GM18870 (cell line): ENCODE results near the gene PRH2.

Experiments
- ATAC-seq: cut with Tn5 transposase; IDR thresholded peaks from one replicate; pipeline ENCODE4 v1.9.1; 2021; ENCODE audit warnings: moderate library complexity; ENCODE audit not compliant: unreplicated experiment

Gene PRH2

DNA sequence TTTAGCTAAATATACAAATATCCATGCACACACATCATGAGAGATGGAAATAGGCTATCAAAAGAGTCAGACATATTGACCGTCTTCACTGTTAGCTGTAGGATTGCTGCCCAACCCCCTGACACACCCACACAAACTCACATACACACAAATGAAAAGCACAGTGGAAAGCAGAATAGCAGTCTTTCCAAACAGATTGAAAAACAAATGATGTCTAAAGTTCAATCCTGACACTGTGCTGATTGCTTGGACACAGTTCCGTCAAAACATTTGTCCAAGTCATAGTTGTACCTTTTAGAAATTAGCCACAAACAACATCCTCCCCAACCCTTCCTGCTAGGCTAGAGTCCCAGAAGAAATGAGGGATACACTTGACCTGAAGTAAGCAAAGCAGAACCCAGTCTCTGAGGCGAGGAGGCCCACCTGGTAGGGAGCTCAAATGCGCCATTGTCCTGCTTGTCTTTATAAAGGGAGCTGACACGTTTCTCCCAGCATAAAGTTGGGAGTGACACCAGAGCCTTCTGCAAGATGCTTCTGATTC, at the start of gene PRH2:
TSS of gene PRH2 (plus strand) at position 491 of the 541 bp plus-strand sequence. CDS start at position 529, 38 bp downstream.
- ATAC-seq = no peak

- no peak for ATAC-seq
Observed at GRCh38 chr12:10884086-10884725, 44.8 kb upstream of the PRH2 start, which contains the start of gene PRH1. Gene PRH1 (minus strand): TSS chr12:10884255. CDS start chr12:10884217, 38 bp downstream.

DNA sequence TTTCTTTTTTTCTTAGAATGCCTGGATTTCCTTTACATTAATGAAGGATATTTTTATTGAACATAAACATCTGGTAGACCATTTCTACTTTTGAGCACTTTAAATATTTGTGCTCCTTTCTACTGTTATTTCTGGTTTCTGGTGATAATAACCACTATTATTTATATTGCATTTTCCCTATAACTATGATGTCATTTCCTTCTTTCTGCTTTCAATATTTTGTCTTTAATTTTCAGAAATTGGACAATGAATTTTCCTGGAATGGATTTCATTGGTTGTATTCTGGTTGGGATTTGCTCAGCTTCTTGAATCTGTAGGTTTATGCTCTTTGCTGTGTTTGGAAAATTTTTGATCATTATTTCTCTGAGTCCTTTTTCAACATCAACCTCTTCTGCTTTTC, 39.8 kb upstream of the PRH2 start:
- no peak for ATAC-seq

DNA sequence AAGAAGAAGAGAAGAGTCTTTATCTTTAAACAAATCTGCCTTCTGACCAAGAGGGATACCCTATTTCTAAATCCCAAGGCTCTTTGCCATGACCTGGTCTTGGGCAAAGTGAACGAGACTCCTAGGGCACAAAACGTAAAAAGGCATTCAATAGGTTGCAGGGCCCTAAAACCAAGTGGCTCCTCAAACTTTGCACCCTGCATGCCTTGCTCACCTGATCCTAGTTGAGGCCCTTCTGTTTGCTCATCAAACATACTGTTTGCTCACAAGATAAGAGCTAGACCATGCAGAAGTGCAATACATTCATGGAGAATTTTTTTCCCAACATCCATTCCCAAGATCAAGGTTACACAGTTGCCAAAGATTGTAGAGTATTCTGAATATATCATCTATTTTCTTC, 37.1 kb upstream of the PRH2 start:
- no peak for ATAC-seq

- no peak for ATAC-seq
Observed at GRCh38 chr12:10896854-10897253, 32.2 kb upstream of the PRH2 start.

DNA sequence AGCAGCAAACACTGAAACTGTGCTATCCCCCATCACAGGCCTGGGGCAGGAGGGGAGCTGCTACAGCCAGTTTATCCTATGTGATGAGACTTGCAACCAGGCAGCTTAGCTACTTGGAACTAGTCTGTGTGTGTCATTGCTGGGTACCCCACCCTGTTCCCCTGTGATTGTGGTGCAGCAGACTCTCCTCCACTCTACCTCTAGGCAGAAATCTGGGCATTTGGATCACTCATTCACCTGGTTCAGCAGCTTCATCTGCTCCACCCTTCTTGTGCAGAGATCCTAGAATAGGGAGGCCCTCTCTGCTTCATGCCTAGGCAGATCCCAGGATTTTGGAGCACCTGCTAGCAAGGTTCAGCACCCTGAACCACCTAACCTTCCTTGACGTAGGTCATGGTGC, 28.5 kb upstream of the PRH2 start:
- ATAC-seq = no peak

GRCh38 chr12:10900972-10901371, 28.1 kb upstream of the PRH2 start:
- ATAC-seq = no peak

DNA sequence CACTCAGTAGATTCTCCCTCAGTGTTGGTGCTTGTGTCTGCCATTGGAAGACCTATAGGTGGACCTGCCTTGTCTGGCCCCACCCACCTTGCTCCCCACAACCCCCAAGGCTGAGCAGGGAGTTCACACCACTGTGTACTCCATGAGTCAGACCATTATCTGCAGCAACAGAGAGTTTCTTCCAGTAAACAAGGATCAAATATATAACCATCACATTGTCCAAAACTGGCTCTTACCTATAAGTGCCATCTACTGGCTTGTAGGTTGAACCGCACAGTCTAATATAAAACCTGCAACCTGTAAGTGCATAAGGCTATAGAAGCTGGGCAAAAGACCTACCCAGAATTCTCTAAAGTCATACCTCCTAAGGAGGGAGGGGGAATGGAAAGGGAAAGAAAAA, 27.6 kb upstream of the PRH2 start:
- no peak for ATAC-seq

DNA sequence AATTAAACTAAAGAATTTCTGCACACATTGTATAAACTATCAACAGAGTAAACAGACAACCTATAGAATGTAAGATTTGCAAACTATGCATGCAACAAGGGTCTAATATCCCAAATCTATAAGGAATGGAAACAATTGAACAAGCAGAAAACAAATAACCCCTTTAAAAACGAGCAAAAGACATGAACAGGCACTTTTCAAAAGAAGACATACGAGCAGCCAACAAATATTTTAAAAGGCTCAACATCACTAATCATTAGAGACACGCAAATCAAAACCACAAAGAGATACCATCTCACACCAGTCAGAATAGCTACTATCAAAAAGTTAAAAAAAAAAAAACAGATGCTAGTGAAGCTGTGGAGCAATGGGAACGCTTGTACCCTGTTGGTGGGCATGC, 24.4 kb upstream of the PRH2 start:
- no peak for ATAC-seq

DNA sequence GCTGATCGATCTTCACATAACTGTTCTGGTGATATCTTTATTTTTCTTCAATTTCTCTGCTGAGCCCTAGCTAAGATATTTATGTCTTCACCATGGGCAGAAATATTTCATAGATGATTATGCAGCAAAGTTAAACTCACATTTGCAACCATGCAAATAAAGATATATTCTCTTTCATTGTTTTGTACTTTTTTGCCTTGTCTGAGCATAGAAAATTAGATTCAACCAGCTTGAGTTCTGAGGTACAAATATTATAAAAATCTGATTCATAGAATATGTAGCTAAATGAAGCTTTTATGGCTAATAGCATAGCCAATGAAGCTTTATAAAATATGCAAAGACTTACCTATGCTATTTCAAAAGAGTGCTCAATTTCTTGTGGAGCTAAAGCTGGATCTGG, 19.6 kb upstream of the PRH2 start, which contains the start of gene TAS2R13:
TSS of gene TAS2R13 (minus strand) at position 101 of the 400 bp plus-strand sequence. CDS start 264 bp downstream, outside the sequence.
- ATAC-seq = no peak

- ATAC-seq = no peak
Observed at GRCh38 chr12:10910380-10910779, 18.7 kb upstream of the PRH2 start.

DNA sequence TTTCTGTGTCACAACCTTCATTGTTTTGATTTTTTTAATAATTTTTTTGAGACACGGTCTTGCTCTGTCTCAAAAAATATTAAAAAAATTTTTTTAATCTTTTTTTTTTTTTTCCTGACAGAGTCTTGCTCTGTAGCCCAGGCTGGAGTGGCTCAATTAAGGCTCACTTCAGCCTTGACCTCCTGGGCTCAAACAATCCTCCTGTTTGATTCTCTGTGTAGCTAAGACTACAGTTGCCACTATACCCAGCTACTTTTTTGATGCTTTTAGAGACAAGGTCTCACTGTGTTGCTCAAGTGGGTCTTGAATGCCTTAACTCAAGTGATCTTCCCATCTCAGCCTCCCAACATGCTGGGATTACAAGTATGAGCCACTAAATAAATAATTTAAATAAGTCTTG, 9.2 kb upstream of the PRH2 start:
- ATAC-seq = no peak

DNA sequence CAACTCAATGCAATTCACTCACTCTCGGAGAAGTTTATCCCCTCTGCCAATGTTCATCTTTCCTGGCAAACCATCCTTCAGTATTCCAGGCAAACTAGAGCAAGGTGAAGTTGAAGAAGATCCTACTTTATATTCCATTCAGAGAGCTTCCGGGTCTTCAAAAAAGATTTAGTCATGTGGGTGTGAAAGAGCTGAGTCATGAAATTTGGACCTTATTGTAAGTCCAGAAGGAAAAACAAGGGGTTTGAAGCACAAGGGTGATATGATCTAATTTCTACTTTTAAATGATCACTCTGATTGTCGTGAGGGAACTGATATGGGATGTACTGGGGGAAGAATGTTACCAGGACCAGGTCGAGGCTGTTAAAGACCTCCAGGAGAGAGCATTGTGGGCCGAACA, 2.8 kb upstream of the PRH2 start:
- ATAC-seq = no peak

DNA sequence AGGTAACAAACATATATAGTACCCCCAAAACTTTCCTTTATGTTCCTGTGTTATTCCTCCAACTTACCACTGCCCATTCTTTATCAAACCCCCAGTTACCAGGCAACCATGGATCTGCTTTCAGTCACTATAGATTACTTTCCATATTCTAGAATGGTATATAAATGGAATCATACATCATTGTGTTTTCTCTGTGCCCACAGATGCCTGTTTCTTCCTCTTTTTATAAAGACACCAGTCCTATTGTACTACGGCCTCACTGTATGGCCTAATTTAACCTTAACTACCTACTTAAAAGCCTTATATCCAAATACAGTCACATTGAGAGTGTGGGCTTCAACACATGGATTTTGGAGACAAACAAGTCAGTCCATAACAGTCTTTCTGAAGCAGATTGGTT, 7.5 kb downstream of the PRH2 start:
- ATAC-seq = no peak

- no peak for ATAC-seq
Observed at GRCh38 chr12:10939163-10939562, 10.1 kb downstream of the PRH2 start, which contains the start of gene TAS2R14. Gene TAS2R14 (minus strand): TSS chr12:10939263. CDS start chr12:10939207, 56 bp downstream.

DNA sequence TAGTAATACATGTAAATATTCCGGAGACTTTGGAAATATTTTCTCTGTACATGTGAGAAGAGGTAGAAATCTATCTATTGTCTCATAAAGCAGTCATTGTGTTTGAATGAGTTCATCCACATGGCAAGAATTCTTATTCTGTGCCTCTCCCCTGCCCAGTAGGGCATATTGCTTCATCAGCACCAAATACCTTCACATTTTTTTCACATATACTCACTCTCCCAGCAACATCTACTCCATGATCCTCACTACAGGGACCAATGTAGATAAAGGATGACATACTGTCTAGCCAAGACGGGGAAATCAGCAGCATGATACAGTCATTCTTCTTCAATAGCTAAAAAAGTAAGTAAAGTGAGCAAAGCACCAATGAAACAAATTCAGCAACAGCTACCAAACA, 11.4 kb downstream of the PRH2 start:
- ATAC-seq = no peak

- no peak for ATAC-seq
Observed at GRCh38 chr12:10941369-10941768, 12.3 kb downstream of the PRH2 start.

DNA sequence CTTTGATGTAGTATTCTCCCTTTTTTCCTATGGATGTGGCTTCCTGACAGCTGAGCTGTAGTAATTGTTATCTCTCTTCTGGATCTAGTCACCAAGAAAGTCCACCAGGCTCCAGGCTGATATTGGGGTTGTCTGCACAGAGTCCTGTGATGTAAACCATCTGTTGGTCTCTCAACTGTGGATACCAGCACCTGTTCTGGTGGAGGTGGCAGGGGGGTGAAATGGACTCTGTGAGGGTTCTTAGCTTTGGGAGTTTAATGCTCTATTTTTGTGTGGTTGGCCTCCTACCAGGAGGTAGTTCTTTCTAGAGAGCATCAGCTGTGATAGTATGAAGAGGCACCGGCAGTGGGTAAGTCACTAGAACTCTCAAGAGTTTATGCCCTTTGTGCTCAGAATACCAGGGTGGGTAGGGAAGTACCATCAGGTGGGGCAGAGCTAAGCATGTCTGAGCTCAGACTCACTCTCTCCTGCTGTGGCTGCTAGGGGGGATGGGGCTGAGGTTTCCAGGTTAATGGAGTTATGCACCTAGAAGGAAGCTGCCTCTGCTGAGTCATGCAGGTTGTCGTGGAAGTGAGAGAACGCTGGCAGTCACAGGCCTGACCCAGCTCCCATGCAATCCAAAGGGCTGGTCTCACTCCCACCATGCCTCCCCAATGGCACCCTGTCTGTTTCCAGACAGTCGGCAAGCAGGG, 13.0 kb downstream of the PRH2 start:
- ATAC-seq = no peak

- ATAC-seq = no peak
Observed at GRCh38 chr12:10943167-10943566, 14.1 kb downstream of the PRH2 start.

- no peak for ATAC-seq
Observed at GRCh38 chr12:10952645-10953044, 23.6 kb downstream of the PRH2 start.

- ATAC-seq = no peak
Observed at GRCh38 chr12:10956085-10956484, 27.0 kb downstream of the PRH2 start.

- ATAC-seq = no peak
Observed at GRCh38 chr12:10957741-10958140, 28.7 kb downstream of the PRH2 start.
